ENCODE data around the gene GARIN5B.

DNA sequence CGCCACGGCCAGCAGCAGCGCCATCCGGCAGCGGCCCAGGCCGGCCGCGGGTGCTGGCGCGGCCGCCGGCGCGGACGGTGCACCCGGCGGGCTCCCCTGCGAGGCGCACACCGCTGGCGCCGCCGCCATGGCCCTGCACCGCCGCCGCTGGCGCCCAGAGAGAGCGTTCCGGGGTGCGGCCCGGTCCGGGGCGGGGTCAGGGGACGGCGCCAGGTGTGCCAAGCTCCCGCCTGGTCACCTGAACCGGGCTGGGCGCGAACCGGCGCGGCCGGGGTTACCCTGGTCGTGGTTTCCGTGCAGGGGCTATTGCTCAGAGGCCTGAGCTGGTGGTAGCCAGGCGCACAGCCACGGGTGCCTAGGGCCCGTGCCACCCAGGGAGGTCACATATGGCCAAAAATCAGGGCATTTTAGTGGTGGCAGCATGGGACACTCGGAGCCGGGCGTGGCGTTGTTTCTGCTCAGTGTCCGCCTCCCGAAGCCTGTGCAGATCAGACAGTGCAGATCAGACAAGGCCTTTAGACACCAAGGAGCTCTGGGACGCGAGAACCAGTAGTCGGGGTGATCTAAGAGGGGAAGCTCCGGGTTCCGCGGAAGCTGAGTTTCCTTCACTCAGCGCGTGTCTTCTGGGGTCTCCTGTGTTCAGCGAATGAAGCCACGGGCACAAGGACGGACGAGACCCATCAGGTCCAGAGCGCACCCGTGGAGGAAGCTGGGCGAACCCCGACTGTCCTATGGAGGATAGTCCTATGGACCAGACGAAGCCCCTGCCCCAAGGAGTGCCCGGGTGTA lies 21.3 kb upstream of the GARIN5B start, which contains the start of gene TMEM238:
- no peak for TF ChIP-seq CTCF (IDR thresholded peaks at IDR 0.05)
- no peak for TF ChIP-seq EZH2 (IDR thresholded peaks at IDR 0.05; ENCODE audit: borderline replicate concordance, insufficient read depth, low read depth, low read length, poor library complexity, severe bottlenecking)

Measured in B cell (primary cell).